Measurements from ENCODE around the gene PLEKHA5. TPM values are rescaled to one million over a fixed set of nuclear protein-coding genes. Genes with fewer than 3 reads are reported as not detected.

PLEKHA5 gene
- total RNA-seq, 2 experiments from 2014 or later, result 6.7 to 8.9 TPM

GRCh38 chr12:19206493-19207077 is 77.1 kb downstream of the PLEKHA5 start:
- H3K36me3 Mint-ChIP-seq, result peaks cover 5% of the 10 kb centered on the region
- H3K4me1 Mint-ChIP-seq, result peaks cover 7% of the 10 kb centered on the region
- DNase-seq, result no peak
- H3K4me3 Mint-ChIP-seq, result no peak overlapping the region
- H3K27ac Mint-ChIP-seq, result no peak overlapping the region
- no peak for ATAC-seq
- no peaks in the 10 kb centered on the region for H3K27me3 Mint-ChIP-seq
- CTCF ChIA-PET, result no interaction called here
- H3K9me3 Mint-ChIP-seq (ENCODE audit: low read depth), result peaks cover 6% of the 10 kb centered on the region

DNA sequence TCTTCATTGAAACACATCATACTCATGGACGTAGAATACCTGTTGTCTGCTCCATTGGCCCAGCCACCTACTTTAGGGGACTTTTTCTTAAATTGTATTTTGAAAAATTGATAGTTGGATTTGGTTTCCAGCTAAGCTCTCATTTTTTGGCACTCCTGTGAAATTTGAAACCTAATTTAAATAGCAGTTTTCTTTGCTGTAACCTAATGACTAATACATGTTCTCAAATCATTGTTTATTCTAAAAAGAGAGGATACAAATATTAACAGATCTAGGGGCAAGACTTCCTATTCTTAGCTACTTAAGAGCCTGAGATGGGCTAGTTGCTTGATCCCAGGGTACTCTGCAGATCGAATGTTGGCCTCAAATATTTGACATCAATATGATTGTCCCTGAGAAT is 78.9 kb downstream of the PLEKHA5 start:
- H3K9me3 Mint-ChIP-seq (ENCODE audit: low read depth), result peaks cover 6% of the 10 kb centered on the region
- peaks cover 5% of the 10 kb centered on the region for H3K36me3 Mint-ChIP-seq
- ATAC-seq, result no peak
- H3K4me1 Mint-ChIP-seq, result peaks cover 3% of the 10 kb centered on the region
- H3K4me3 Mint-ChIP-seq, result no peak overlapping the region
- CTCF ChIA-PET, result no interaction called here
- no peak overlapping the region for H3K27ac Mint-ChIP-seq
- DNase-seq, result no peak
- no peaks in the 10 kb centered on the region for H3K27me3 Mint-ChIP-seq

GRCh38 chr12:19209661-19210060 is 80.1 kb downstream of the PLEKHA5 start:
- H3K36me3 Mint-ChIP-seq, result peaks cover 5% of the 10 kb centered on the region
- H3K4me1 Mint-ChIP-seq, result peaks cover 3% of the 10 kb centered on the region
- ATAC-seq (no peak), DNase-seq (no peak)
- H3K9me3 Mint-ChIP-seq (ENCODE audit: low read depth), result peaks cover 6% of the 10 kb centered on the region
- H3K4me3 Mint-ChIP-seq, result no peak overlapping the region
- no peaks in the 10 kb centered on the region for H3K27me3 Mint-ChIP-seq
- CTCF ChIA-PET, result no interaction called here
- H3K27ac Mint-ChIP-seq, result no peak overlapping the region

- Mint-ChIP-seq H3K4me1 (peaks cover 3% of the 10 kb centered on the region), H3K9me3 (ENCODE audit: low read depth) (peaks cover 6% of the 10 kb centered on the region), H3K27me3 (no peaks in the 10 kb centered on the region), H3K36me3 (peaks cover 5% of the 10 kb centered on the region), H3K4me3 (no peak overlapping the region), H3K27ac (no peak overlapping the region)
- ATAC-seq, result no peak
- DNase-seq, result no peak
- CTCF ChIA-PET, result interaction anchor here (1.1 kb wide), 1 partner anchor 11 kb away, joined by 4 read pairs; no protein-coding TSS in a partner anchor
Measured at GRCh38 chr12:19211802-19212201, 82.3 kb downstream of the PLEKHA5 start.

GRCh38 chr12:19212245-19212644 is 82.7 kb downstream of the PLEKHA5 start:
- no peaks in the 10 kb centered on the region for H3K27me3 Mint-ChIP-seq
- no peak for DNase-seq
- CTCF ChIA-PET, result interaction anchor here (1.1 kb wide), 1 partner anchor 11 kb away, joined by 4 read pairs; no protein-coding TSS in a partner anchor
- H3K36me3 Mint-ChIP-seq, result peaks cover 5% of the 10 kb centered on the region
- H3K4me3 Mint-ChIP-seq, result no peak overlapping the region
- H3K4me1 Mint-ChIP-seq, result peaks cover 3% of the 10 kb centered on the region
- H3K27ac Mint-ChIP-seq, result no peak overlapping the region
- ATAC-seq, result no peak
- peaks cover 6% of the 10 kb centered on the region for H3K9me3 Mint-ChIP-seq (ENCODE audit: low read depth)

- Mint-ChIP-seq H3K9me3 (ENCODE audit: low read depth) (peaks cover 5% of the 10 kb centered on the region), H3K4me3 (no peak overlapping the region), H3K27ac (no peak overlapping the region), H3K36me3 (peaks cover 2% of the 10 kb centered on the region), H3K27me3 (no peaks in the 10 kb centered on the region), H3K4me1 (peaks cover 3% of the 10 kb centered on the region)
- CTCF ChIA-PET, result no interaction called here
- no peak for ATAC-seq
- no peak for DNase-seq
Measured at GRCh38 chr12:19214020-19214419, 84.5 kb downstream of the PLEKHA5 start.

- DNase-seq, result no peak
- Mint-ChIP-seq H3K36me3 (no peaks in the 10 kb centered on the region), H3K4me1 (peaks cover under 1% of the 10 kb centered on the region), H3K4me3 (no peak overlapping the region), H3K27ac (no peak overlapping the region), H3K27me3 (no peaks in the 10 kb centered on the region), H3K9me3 (ENCODE audit: low read depth) (peaks cover 2% of the 10 kb centered on the region)
- ATAC-seq, result no peak
- CTCF ChIA-PET, result no interaction called here
Measured at GRCh38 chr12:19215115-19215514, 85.6 kb downstream of the PLEKHA5 start.

DNA sequence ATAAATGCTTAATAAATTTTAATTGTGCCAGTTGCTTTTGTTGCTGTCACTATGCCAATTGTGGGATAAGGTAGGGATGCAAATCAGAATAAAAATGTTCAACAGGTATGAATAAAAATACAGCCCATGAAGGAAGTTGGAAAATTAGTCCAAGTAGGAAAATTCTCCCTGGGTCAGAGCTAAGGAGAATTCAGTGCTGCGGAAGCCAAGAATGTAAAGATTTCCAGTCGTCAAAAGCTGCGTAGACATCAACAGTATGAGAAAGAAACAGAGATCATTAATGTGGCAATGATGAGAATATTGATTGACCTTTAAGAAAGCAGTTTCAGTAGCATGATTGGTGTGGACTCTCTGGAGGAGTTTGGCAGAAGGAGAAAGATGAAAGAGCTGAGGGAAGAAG is 87.9 kb downstream of the PLEKHA5 start:
- Mint-ChIP-seq H3K36me3 (no peaks in the 10 kb centered on the region), H3K9me3 (ENCODE audit: low read depth) (no peaks in the 10 kb centered on the region), H3K4me3 (no peak overlapping the region), H3K27ac (no peak overlapping the region), H3K4me1 (peaks cover 8% of the 10 kb centered on the region), H3K27me3 (no peaks in the 10 kb centered on the region)
- DNase-seq (no peak), ATAC-seq (no peak)
- CTCF ChIA-PET, result no interaction called here

GRCh38 chr12:19220205-19220604 is 90.7 kb downstream of the PLEKHA5 start:
- Mint-ChIP-seq H3K27ac (no peak overlapping the region), H3K9me3 (ENCODE audit: low read depth) (no peaks in the 10 kb centered on the region), H3K4me1 (peaks cover 8% of the 10 kb centered on the region), H3K27me3 (no peaks in the 10 kb centered on the region), H3K36me3 (no peaks in the 10 kb centered on the region), H3K4me3 (no peak overlapping the region)
- CTCF ChIA-PET, result no interaction called here
- DNase-seq, result no peak
- peak; percentile 49 for ATAC-seq

- no peak for ATAC-seq
- Mint-ChIP-seq H3K27me3 (no peaks in the 10 kb centered on the region), H3K4me3 (no peak overlapping the region), H3K36me3 (no peaks in the 10 kb centered on the region), H3K27ac (no peak overlapping the region), H3K9me3 (ENCODE audit: low read depth) (no peaks in the 10 kb centered on the region), H3K4me1 (peaks cover 8% of the 10 kb centered on the region)
- DNase-seq, result no peak
- CTCF ChIA-PET, result no interaction called here
Measured at GRCh38 chr12:19220852-19221466, 91.4 kb downstream of the PLEKHA5 start.

- CTCF ChIA-PET, result interaction anchor here (0.8 to 1.7 kb wide), 4 partner anchors 11 to 973 kb away, joined by 3 to 4 read pairs (median 4); no protein-coding TSS in a partner anchor
- H3K4me1 Mint-ChIP-seq, result peaks cover 8% of the 10 kb centered on the region
- H3K27me3 Mint-ChIP-seq, result no peaks in the 10 kb centered on the region
- ATAC-seq, result no peak
- no peak overlapping the region for H3K4me3 Mint-ChIP-seq
- no peaks in the 10 kb centered on the region for H3K9me3 Mint-ChIP-seq (ENCODE audit: low read depth)
- H3K36me3 Mint-ChIP-seq, result no peaks in the 10 kb centered on the region
- DNase-seq, result no peak
- no peak overlapping the region for H3K27ac Mint-ChIP-seq
Measured at GRCh38 chr12:19222558-19222957, 93.0 kb downstream of the PLEKHA5 start.

GRCh38 chr12:19223018-19223417 is 93.5 kb downstream of the PLEKHA5 start:
- no peak for DNase-seq
- ATAC-seq, result no peak
- no peaks in the 10 kb centered on the region for H3K36me3 Mint-ChIP-seq
- CTCF ChIA-PET, result interaction anchor here (0.8 to 1.7 kb wide), 4 partner anchors 11 to 973 kb away, joined by 3 to 4 read pairs (median 4); no protein-coding TSS in a partner anchor
- H3K4me1 Mint-ChIP-seq, result peaks cover 8% of the 10 kb centered on the region
- no peaks in the 10 kb centered on the region for H3K9me3 Mint-ChIP-seq (ENCODE audit: low read depth)
- no peak overlapping the region for H3K4me3 Mint-ChIP-seq
- no peak overlapping the region for H3K27ac Mint-ChIP-seq
- H3K27me3 Mint-ChIP-seq, result no peaks in the 10 kb centered on the region

DNA sequence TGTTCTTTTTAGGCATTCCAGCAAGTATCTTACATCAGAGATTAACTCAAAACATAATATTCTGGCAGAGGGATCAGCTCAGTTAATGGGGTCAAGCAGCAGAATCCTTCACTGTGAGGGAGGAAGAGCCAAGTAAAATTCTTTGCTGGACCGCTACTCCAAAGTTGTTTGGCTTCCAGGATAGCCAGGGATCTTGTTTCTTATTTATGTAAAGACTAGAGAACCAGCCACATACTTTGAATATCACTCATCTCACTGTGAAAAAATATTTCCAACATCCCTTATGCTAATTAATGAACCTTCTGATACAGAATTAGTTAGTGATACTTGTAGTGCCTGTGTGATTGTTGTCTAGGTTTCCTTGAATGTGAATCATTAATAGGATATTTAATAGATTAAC is 94.2 kb downstream of the PLEKHA5 start:
- no peak overlapping the region for H3K4me3 Mint-ChIP-seq
- H3K27ac Mint-ChIP-seq, result no peak overlapping the region
- no peaks in the 10 kb centered on the region for H3K36me3 Mint-ChIP-seq
- CTCF ChIA-PET, result interaction anchor here (1.0 to 1.7 kb wide), 3 partner anchors 12 to 974 kb away, joined by 3 to 4 read pairs (median 4); no protein-coding TSS in a partner anchor
- H3K9me3 Mint-ChIP-seq (ENCODE audit: low read depth), result no peaks in the 10 kb centered on the region
- no peak for ATAC-seq
- no peaks in the 10 kb centered on the region for H3K27me3 Mint-ChIP-seq
- DNase-seq, result no peak
- H3K4me1 Mint-ChIP-seq, result peaks cover 8% of the 10 kb centered on the region

GRCh38 chr12:19224746-19225145 is 95.2 kb downstream of the PLEKHA5 start:
- Mint-ChIP-seq H3K27me3 (no peaks in the 10 kb centered on the region), H3K36me3 (no peaks in the 10 kb centered on the region), H3K9me3 (ENCODE audit: low read depth) (peaks cover 2% of the 10 kb centered on the region), H3K27ac (no peak overlapping the region), H3K4me3 (no peak overlapping the region), H3K4me1 (peaks cover 8% of the 10 kb centered on the region)
- CTCF ChIA-PET, result no interaction called here
- ATAC-seq (no peak), DNase-seq (no peak)
